ENCODE results near the gene CAVIN1. TPM values are rescaled to one million over a fixed set of nuclear protein-coding genes. Genes with fewer than 3 reads are reported as not detected.
A peak's percentile ranks its signal among the peaks of the same experiment; 100 is the strongest.
"Not testable (repeated sequence)": the region's sequence is repeated elsewhere in the genome, so short reads cannot be mapped to it uniquely, and the experiment has no call there.

The CAVIN1 gene
- total RNA-seq, 1 donor from 2014 or later, result 53.3 TPM

DNA sequence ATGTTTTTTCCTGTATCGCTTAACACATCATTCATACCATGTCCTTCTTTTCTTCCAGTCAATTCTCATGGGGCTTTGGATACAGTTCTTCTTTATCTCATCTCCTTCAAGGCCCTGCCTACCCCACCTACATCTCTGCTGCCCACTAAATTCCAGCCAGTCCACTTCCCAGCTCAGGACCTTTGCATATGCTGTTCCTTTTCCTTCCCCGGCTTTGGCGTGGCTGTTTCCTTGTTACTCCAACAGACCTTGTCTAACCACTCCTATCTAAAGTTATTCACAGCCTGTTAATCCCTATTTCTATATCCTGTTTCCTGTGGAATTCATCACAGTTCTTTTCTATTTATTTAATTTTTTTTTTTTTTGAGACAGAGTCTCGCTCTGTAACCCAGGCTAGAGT is 28.2 kb downstream of the CAVIN1 start:
- Mint-ChIP-seq H3K27me3 (ENCODE audit: low read depth) (no peaks in the 10 kb centered on the region), H3K36me3 (no peaks in the 10 kb centered on the region), H3K9me3 (peaks cover 3% of the 10 kb centered on the region), H3K4me3 (no peak overlapping the region), H3K4me1 (peaks cover 2% of the 10 kb centered on the region), H3K27ac (no peak overlapping the region)
- TF ChIP-seq, protein P1, sequence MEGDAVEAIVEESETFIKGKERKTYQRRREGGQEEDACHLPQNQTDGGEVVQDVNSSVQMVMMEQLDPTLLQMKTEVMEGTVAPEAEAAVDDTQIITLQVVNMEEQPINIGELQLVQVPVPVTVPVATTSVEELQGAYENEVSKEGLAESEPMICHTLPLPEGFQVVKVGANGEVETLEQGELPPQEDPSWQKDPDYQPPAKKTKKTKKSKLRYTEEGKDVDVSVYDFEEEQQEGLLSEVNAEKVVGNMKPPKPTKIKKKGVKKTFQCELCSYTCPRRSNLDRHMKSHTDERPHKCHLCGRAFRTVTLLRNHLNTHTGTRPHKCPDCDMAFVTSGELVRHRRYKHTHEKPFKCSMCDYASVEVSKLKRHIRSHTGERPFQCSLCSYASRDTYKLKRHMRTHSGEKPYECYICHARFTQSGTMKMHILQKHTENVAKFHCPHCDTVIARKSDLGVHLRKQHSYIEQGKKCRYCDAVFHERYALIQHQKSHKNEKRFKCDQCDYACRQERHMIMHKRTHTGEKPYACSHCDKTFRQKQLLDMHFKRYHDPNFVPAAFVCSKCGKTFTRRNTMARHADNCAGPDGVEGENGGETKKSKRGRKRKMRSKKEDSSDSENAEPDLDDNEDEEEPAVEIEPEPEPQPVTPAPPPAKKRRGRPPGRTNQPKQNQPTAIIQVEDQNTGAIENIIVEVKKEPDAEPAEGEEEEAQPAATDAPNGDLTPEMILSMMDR (IDR thresholded peaks at IDR 0.05; ENCODE audit: unreplicated experiment), result no peak
- no peak for DNase-seq (ENCODE audit: low spot score in 2 of 2, unreplicated experiment in 2 of 2)

DNA sequence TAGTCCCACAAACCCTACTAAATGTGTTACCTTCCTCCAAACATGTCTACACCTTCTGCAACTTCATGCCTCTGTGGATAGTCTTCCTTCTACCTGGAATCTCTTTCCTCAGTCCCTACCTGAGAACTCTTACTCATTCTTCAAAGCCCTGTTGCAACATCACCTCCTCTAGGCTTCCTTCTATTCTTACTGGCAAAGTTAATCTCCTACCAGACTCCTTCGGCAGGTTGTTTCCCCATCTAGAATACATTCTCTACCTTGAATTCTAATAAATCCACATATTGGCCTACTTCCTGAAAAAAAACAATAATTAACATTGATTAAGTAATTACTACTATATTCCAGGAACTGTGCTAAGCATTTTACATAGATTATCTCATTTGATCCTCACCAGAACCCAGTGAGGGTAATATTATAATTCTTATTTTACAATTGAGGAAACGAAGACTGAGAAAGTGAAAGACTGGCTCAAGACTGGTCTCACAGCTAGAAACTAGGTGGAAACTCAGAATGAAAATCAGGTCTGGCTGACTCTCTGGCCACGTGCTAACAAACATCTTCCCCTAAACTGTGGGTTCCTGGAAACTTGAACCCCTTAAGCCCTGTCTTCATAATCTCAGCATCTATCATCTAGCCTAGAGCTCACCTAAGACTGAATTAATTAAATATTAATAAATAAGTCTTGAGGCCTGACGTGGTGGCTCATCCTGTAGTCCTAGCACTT is 30.2 kb downstream of the CAVIN1 start:
- Mint-ChIP-seq H3K27me3 (ENCODE audit: low read depth) (no peaks in the 10 kb centered on the region), H3K9me3 (peaks cover 3% of the 10 kb centered on the region), H3K27ac (no peak overlapping the region), H3K4me1 (peaks cover 12% of the 10 kb centered on the region), H3K4me3 (no peak overlapping the region), H3K36me3 (no peaks in the 10 kb centered on the region)
- TF ChIP-seq, protein P1 (IDR thresholded peaks at IDR 0.05; ENCODE audit: unreplicated experiment), result no peak
- no peak for DNase-seq (ENCODE audit: low spot score in 2 of 2, unreplicated experiment in 2 of 2)

DNA sequence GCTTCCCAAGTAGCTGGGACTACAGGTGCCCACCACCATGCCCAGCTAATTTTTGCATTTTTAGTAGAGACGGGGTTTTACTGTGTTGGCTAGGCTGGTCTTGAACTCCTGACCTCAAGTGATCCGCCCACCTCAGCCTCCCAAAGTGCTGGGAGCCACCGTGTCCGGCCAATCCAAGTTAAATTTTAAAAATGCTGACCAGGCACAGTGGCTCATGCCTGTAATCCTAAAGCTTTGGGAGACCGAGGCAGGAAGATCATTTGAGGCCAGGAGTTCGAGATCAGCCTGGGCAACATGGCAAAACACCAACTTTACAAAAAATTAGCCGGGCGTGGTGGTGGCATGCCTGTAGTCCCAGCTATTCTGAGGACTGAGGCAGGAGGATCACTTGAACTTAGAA is 31.6 kb downstream of the CAVIN1 start:
- H3K9me3 Mint-ChIP-seq; H3K27me3 Mint-ChIP-seq (ENCODE audit: low read depth); DNase-seq (ENCODE audit: low spot score in 2 of 2, unreplicated experiment in 2 of 2); H3K27ac Mint-ChIP-seq; H3K4me3 Mint-ChIP-seq; H3K36me3 Mint-ChIP-seq: not testable (repeated sequence)
- peaks cover 21% of the 10 kb centered on the region for H3K4me1 Mint-ChIP-seq

DNA sequence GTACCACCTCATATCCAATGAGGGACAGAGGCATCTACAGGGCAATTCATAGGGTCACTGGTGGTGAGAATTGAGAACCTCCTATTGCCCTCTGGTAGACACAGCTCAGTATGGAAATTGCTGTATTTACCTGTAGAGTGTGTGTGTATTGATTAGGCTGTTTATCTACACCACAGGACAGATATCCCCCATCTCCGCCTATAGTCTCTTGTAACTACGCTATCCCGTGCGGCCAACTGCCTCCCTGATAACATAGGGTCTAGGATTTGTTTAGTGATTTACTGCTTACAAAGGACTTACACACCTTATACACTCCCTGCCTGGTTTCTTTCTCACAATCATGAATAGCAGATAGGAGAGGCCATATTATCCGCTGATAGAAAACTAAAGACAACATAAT is 33.2 kb downstream of the CAVIN1 start:
- TF ChIP-seq, protein P1 (IDR thresholded peaks at IDR 0.05; ENCODE audit: unreplicated experiment), result no peak
- Mint-ChIP-seq H3K36me3 (no peaks in the 10 kb centered on the region), H3K27me3 (ENCODE audit: low read depth) (no peaks in the 10 kb centered on the region), H3K27ac (peak overlapping the region; percentile 77), H3K4me1 (peaks cover 23% of the 10 kb centered on the region), H3K9me3 (peaks cover 3% of the 10 kb centered on the region), H3K4me3 (no peak overlapping the region)
- no peak for DNase-seq (ENCODE audit: low spot score in 2 of 2, unreplicated experiment in 2 of 2)

DNA sequence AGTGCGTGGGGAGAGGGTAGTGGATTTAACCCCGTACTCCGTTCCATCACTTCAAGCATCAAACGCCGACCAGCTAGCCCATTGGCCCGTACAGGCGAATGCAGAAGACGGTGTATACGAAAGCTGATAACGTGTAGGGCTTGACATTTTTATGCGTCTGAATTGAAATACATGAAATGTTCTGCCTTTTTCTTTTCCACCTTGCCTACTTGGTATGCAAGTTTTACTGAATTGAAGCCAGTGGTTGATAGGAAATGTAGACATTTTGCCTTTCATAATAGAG is 34.0 kb downstream of the CAVIN1 start:
- peaks cover 1% of the 10 kb centered on the region for H3K36me3 Mint-ChIP-seq
- TF ChIP-seq, protein P1 (IDR thresholded peaks at IDR 0.05; ENCODE audit: unreplicated experiment), result no peak
- H3K9me3 Mint-ChIP-seq, result no peaks in the 10 kb centered on the region
- H3K27ac Mint-ChIP-seq, result peak overlapping the region; percentile 100
- peaks cover 23% of the 10 kb centered on the region for H3K4me1 Mint-ChIP-seq
- DNase-seq (ENCODE audit: low spot score in 2 of 2, unreplicated experiment in 2 of 2), result no peak
- no peaks in the 10 kb centered on the region for H3K27me3 Mint-ChIP-seq (ENCODE audit: low read depth)
- peak overlapping the region; percentile 94 for H3K4me3 Mint-ChIP-seq

DNA sequence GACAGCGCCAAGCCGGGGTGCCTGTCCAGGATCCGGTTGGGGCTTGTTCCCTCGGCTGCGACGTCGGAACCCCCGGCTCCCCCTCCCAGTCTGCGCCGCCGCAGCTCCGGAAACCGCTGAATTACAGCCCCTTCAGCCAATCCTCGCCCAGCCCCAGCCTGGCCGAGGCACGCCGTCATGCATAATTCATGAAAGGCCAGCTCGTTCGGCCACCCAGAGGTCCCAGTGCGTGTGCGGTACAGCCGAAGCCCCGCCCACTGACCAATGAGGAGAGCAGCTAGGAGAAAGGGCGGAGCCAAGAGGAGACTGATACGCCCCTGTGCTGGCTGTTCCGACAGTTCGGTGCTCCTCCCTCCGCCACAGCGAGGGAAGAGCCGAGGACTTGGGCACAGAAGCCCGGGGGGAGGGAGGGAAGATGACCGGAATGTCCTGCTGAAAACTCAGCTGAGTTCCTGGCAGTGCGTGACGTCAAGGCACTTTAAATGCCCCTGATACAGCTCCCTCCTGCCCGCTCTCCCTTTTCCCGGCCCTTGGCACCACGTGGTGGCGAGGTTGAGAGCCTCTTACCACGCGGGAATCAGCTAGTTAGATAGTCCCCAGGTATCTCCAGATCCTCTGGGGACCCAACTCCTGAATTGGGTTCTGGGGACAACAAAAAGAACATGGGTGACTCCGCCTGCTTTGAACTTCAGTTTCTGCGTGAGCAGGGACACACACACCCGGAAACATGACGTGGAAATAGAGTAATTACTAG is 34.5 kb downstream of the CAVIN1 start, which contains the start of gene STAT3:
Gene STAT3, minus strand, starts transcription at position 62 of the 754 bp plus-strand sequence. CDS start 39,926 bp downstream, outside the sequence.
- Mint-ChIP-seq H3K4me1 (peaks cover 23% of the 10 kb centered on the region), H3K4me3 (peak within 1 kb of the TSS; percentile 94), H3K9me3 (no peaks in the 10 kb centered on the region), H3K27me3 (ENCODE audit: low read depth) (no peaks in the 10 kb centered on the region), H3K27ac (peak within 1 kb of the TSS; percentile 100), H3K36me3 (peaks cover 3% of the 10 kb centered on the region)
- DNase-seq (ENCODE audit: low spot score in 2 of 2, unreplicated experiment in 2 of 2), result peak; percentile 100
- TF ChIP-seq, protein P1 (IDR thresholded peaks at IDR 0.05; ENCODE audit: unreplicated experiment), result no peak

Data from mesothelial cell of epicardium (in vitro differentiated cells).